Measurements from ENCODE around the gene PAOX. TPM values are rescaled to one million over a fixed set of nuclear protein-coding genes. Genes with fewer than 3 reads are reported as not detected.

Gene PAOX
- total and polyA plus RNA-seq, 2 of the 13 experiments (the other 11 are each of a cell fraction or from before 2014, with no cell fraction given): 0.49 to 0.77 TPM

DNA sequence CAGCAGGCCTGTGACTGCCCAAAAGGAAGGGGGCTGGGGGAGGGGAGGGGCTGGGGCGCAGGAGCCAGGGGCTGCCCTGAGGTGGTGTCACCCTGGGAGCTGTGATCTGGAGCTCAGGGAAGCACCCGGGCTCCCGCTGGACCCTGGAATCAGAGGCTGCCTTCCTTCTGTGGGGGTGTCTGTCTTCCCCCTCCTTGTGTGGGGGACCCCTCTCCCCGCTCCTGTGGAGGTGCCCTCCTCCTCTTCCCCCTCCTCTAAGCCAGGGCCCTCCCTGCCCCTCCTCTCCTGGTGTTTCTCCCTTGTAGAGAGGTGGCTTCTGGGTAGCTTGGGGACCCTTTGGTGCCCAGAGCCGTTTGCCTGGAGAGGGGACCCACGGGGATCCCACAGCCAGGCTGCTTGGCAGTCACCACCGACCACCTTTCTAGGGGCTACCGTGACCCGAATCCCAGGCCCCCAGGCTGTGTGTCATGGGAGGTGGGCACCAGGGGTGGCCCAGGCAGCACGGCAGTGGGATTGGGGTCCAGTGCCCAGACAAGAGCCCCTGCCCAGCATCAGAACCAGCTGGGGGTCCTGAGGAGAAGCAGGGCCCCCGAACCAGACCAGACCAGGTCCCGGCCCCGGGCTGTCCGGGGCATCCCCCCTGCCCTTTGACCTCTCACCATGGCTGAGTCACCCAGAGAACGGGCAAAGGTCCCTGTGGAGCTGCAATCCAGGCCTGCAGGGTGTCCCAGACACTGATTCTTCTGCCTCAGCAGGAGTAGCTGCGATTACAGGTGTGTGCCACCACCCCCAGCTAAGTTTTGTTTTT, 31.1 kb upstream of the PAOX start (continued):
- TF ChIP-seq SALL1 (CRISPR knock-in tag; IDR thresholded peaks at IDR 0.05) (peak; percentile 45; the same call in 1 of the 2 replicates), ZNF446 (CRISPR knock-in tag; IDR thresholded peaks at IDR 0.05) (no peak), ZNF274 (CRISPR knock-in tag; IDR thresholded peaks at IDR 0.05) (peak; percentile 67; the same call in 1 of the 2 replicates), FOXA3 (CRISPR knock-in tag; IDR thresholded peaks at IDR 0.05) (0 out of 2 replicates have a peak, but pooled peaks have one; percentile 29), DNMT1 (CRISPR knock-in tag; IDR thresholded peaks at IDR 0.05) (no peak; the same call in 1 of the 2 replicates), GABPA (IDR thresholded peaks at IDR 0.05; ENCODE audit: low read depth, low read length) (no peak), GABPA (CRISPR knock-in tag; IDR thresholded peaks at IDR 0.05; ENCODE audit: low read depth) (no peak), RARA (CRISPR knock-in tag; IDR thresholded peaks at IDR 0.05) (peak; percentile 82), ZNF766 (CRISPR knock-in tag; IDR thresholded peaks at IDR 0.05; ENCODE audit: borderline replicate concordance) (no peak)
- TF ChIP-seq, protein P1, sequence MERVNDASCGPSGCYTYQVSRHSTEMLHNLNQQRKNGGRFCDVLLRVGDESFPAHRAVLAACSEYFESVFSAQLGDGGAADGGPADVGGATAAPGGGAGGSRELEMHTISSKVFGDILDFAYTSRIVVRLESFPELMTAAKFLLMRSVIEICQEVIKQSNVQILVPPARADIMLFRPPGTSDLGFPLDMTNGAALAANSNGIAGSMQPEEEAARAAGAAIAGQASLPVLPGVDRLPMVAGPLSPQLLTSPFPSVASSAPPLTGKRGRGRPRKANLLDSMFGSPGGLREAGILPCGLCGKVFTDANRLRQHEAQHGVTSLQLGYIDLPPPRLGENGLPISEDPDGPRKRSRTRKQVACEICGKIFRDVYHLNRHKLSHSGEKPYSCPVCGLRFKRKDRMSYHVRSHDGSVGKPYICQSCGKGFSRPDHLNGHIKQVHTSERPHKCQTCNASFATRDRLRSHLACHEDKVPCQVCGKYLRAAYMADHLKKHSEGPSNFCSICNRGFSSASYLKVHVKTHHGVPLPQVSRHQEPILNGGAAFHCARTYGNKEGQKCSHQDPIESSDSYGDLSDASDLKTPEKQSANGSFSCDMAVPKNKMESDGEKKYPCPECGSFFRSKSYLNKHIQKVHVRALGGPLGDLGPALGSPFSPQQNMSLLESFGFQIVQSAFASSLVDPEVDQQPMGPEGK (CRISPR knock-in tag; IDR thresholded peaks at IDR 0.05): peak; percentile 55
- TF ChIP-seq, protein P2, sequence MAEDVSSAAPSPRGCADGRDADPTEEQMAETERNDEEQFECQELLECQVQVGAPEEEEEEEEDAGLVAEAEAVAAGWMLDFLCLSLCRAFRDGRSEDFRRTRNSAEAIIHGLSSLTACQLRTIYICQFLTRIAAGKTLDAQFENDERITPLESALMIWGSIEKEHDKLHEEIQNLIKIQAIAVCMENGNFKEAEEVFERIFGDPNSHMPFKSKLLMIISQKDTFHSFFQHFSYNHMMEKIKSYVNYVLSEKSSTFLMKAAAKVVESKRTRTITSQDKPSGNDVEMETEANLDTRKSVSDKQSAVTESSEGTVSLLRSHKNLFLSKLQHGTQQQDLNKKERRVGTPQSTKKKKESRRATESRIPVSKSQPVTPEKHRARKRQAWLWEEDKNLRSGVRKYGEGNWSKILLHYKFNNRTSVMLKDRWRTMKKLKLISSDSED (CRISPR knock-in tag; IDR thresholded peaks at IDR 0.05): no peak
- TF ChIP-seq, protein P3, sequence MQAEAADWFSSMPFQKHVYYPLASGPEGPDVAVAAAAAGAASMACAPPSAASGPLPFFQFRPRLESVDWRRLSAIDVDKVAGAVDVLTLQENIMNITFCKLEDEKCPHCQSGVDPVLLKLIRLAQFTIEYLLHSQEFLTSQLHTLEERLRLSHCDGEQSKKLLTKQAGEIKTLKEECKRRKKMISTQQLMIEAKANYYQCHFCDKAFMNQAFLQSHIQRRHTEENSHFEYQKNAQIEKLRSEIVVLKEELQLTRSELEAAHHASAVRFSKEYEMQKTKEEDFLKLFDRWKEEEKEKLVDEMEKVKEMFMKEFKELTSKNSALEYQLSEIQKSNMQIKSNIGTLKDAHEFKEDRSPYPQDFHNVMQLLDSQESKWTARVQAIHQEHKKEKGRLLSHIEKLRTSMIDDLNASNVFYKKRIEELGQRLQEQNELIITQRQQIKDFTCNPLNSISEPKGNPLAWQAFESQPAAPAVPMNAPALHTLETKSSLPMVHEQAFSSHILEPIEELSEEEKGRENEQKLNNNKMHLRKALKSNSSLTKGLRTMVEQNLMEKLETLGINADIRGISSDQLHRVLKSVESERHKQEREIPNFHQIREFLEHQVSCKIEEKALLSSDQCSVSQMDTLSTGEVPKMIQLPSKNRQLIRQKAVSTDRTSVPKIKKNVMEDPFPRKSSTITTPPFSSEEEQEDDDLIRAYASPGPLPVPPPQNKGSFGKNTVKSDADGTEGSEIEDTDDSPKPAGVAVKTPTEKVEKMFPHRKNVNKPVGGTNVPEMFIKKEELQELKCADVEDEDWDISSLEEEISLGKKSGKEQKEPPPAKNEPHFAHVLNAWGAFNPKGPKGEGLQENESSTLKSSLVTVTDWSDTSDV (CRISPR knock-in tag; IDR thresholded peaks at IDR 0.05): no peak

Measured in HepG2 (cell line).